K562 (cell line): ENCODE data around the gene PDE11A. TPM values are rescaled to one million over a fixed set of nuclear protein-coding genes. Genes with fewer than 3 reads are reported as not detected.

Experiments
- CSDE1 ChIP-seq, 2 experiments: fragments of 450-650 bp; IDR thresholded peaks; 2 replicates each; pipeline ENCODE4 v1.6.1; 2016; ENCODE audit warnings: mild to moderate bottlenecking in 1 of 2
- CXXC5 ChIP-seq: fragments of 250-450 bp; sonication (Bioruptor Pico); IDR thresholded peaks from 2 replicates; pipeline ENCODE4 v1.8.0; 2022; ENCODE audit warnings: inconsistent platforms, mild to moderate bottlenecking, moderate library complexity
- FOXK1 ChIP-seq: sonication (generic); formaldehyde crosslinking; IDR thresholded peaks from 2 replicates; pipeline ENCODE4 v1.8.0; 2022; ENCODE audit warnings: missing genetic modification reagents, mild to moderate bottlenecking, borderline replicate concordance
- GATA2 ChIP-seq: sonication (generic); formaldehyde crosslinking; IDR thresholded peaks from 2 replicates; pipeline ENCODE4 v1.4.0; 2020; ENCODE audit warnings: mild to moderate bottlenecking, missing genetic modification reagents
- HNRNPL ChIP-seq: fragments of 200-400 bp; formaldehyde crosslinking; IDR thresholded peaks from 2 replicates; pipeline ENCODE4 v1.6.1; 2017; ENCODE audit warnings: low read depth, mild to moderate bottlenecking, low read length
- KDM4B ChIP-seq, 2 experiments: fragments of 450-650 bp in 1 of 2; sonication (generic) in 1 of 2; IDR thresholded peaks; 2 replicates each; pipeline ENCODE4 v1.6.1; 2016 to 2017; ENCODE audit warnings: borderline replicate concordance in 2 of 2, antibody characterized with exemption in 1 of 2, low read depth in 1 of 2, mild to moderate bottlenecking in 1 of 2
- MXD1 ChIP-seq: fragments of 250-450 bp; sonication (Bioruptor Pico); IDR thresholded peaks from 2 replicates; pipeline ENCODE4 v1.8.0; 2021; ENCODE audit warnings: borderline replicate concordance, mild to moderate bottlenecking, moderate library complexity; ENCODE audit not compliant: poor library complexity, severe bottlenecking
- POLR2B ChIP-seq: fragments of 450-650 bp; IDR thresholded peaks from 2 replicates; pipeline ENCODE4 v1.6.1; 2018; ENCODE audit warnings: low read depth; ENCODE audit not compliant: partially characterized antibody
- PURB ChIP-seq: sonication (generic); formaldehyde crosslinking; IDR thresholded peaks from 2 replicates; pipeline ENCODE4 v1.9.0; 2021; ENCODE audit warnings: low read depth, mild to moderate bottlenecking, missing genetic modification reagents
- RBFOX2 ChIP-seq: fragments of 200-400 bp; formaldehyde crosslinking; IDR thresholded peaks from 2 replicates; pipeline ENCODE4 v1.6.1; 2017; ENCODE audit warnings: low read depth, mild to moderate bottlenecking, low read length, moderate library complexity
- RHOXF2B ChIP-seq: fragments of 250-450 bp; sonication (Bioruptor Pico); conservative IDR thresholded peaks from 2 replicates; pipeline ENCODE4 v1.5.1; 2021
- SMARCA4 ChIP-seq: fragments of 450-650 bp; IDR thresholded peaks from 2 replicates; pipeline ENCODE4 v1.6.1; 2016
- STAT5B ChIP-seq: fragments of 250-450 bp; sonication (Bioruptor Pico); IDR thresholded peaks from 2 replicates; pipeline ENCODE4 v1.8.0; 2021; ENCODE audit warnings: mild to moderate bottlenecking, inconsistent platforms
- WHSC1 ChIP-seq: IDR thresholded peaks from one replicate; pipeline ENCODE4 v1.6.1; 2012; ENCODE audit warnings: low read length, control low read depth, inconsistent platforms
- ZFP36 ChIP-seq: fragments of 150-350 bp; IDR thresholded peaks from 2 replicates; pipeline ENCODE4 v1.6.1; 2018; ENCODE audit warnings: low read length, low read depth; ENCODE audit not compliant: partially characterized antibody
- ZNF140 ChIP-seq: fragments of 250-450 bp; sonication (Bioruptor Pico); IDR thresholded peaks from 2 replicates; pipeline ENCODE4 v1.8.0; 2021; ENCODE audit warnings: moderate library complexity, mild to moderate bottlenecking, inconsistent platforms
- ZNF274 ChIP-seq: IDR thresholded peaks from 2 replicates; pipeline ENCODE4 v1.6.1; 2011; ENCODE audit warnings: low read depth, mild to moderate bottlenecking, low read length, moderate library complexity, borderline replicate concordance
- ZNF282 ChIP-seq: sonication (generic); formaldehyde crosslinking; IDR thresholded peaks from 2 replicates; pipeline ENCODE4 v1.8.1; 2023; ENCODE audit warnings: missing genetic modification reagents
- ZNF589 ChIP-seq: fragments of 200-800 bp; sonication (Bioruptor generic); IDR thresholded peaks from 2 replicates; pipeline ENCODE4 v1.6.1; 2016; ENCODE audit warnings: low read depth, missing genetic modification characterization, missing compliant biosample characterization
- ZNF717 ChIP-seq: fragments of 250-450 bp; sonication (Bioruptor Pico); IDR thresholded peaks from 2 replicates; pipeline ENCODE4 v1.5.0; 2021
- ZNF75A ChIP-seq: fragments of 450-650 bp; formaldehyde crosslinking; IDR thresholded peaks from 2 replicates; pipeline ENCODE4 v1.4.0; 2020; ENCODE audit warnings: mild to moderate bottlenecking
- polyA plus RNA-seq, 8 experiments: library from polyadenylated mRNA; depleted of rRNA in 4 of 8; stranded (reverse) in 5 of 8; unstranded in 3 of 8; fragments of >200 nt; fragmentation: Nextera tagmentation in 2 of 8; fragmentation: Illumina TruSeq in 1 of 8; extraction: Ambion mirVana in 2 of 8; extraction: Trizol in 1 of 8; gene quantifications; 2 replicates each; pipeline versions ENCODE4 v1.2.1 to v1.2.3, GENCODE V29; 2011 to 2014; ENCODE audit warnings: inconsistent platforms in 1 of 8, missing spikeins in 1 of 8
- total RNA-seq, 7 experiments: library from RNA; depleted of rRNA in 6 of 7; stranded (reverse); fragments of >200 nt in 6 of 7; fragmentation: Illumina TruSeq in 2 of 7; extraction: Trizol in 2 of 7; gene quantifications; 2 replicates each; pipeline versions ENCODE4 v1.2.1 to v1.2.3, GENCODE V29; 2011 to 2021; ENCODE audit warnings: low replicate concordance in 1 of 7
- TF ChIP-seq, protein P1 (sequence below): fragments of 450-650 bp; IDR thresholded peaks from 2 replicates; pipeline ENCODE4 v1.6.1; 2017; ENCODE audit warnings: antibody characterized with exemption, mild to moderate bottlenecking
- TF ChIP-seq, protein P2 (sequence below): IDR thresholded peaks from 2 replicates; pipeline ENCODE4 v1.6.1; 2012; ENCODE audit warnings: low read depth, low read length, improper control_type of control experiment, borderline replicate concordance

PDE11A gene
- total and polyA plus RNA-seq, 9 of the 15 experiments (the other 6 are each of a cell fraction or from before 2014, with no cell fraction given), result 3.2 to 22.1 (median 5.7) TPM

DNA sequence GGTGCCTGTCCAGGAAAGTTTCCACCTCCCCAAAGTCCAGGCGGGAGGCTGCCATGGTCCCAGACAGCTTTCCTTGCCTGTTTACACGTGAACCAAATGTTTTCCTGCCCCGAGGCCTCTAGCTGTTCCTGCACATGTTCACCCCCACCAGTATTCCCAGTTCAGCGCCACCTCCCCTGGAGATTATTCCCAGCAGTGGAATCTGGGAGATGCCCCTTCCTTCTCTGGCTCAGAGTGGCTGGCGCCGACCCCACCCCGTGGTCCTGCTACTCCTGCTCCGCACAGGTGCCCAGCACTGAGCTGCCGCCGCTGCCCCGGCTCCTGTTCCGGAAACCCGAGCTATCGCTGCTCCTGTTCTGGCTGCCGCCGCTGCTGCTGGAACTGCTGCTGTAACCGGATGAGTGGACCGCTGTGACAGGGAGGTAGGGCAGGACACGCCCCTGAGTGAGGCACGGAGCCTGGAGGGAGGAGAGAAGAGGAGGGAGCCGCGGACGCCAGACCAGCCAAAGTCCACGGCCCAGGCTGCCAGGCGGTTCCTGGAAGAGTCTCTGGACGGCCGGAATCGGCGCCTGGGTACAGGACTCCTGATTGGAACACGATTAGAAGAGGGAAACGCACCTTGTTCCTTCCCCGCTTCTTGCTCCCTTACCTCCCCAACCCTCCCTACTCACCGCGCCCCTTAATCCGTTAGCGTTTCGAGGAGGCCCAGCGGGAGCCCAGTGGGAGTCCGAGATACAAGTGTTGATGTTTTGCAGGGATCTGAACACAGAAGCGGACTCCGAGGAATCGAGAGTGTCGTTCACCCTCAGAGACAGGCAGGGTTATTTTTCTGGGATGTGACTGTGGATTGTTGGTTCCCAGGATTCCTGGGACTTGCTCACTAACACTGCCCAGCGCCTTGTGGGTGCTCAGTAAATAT, at the start of gene PDE11A (continued):
- TF ChIP-seq MXD1 (CRISPR knock-in tag), result no peak
- TF ChIP-seq ZNF717 (CRISPR knock-in tag), result no peak
- peak; percentile 72 for TF ChIP-seq POLR2B
- no peak for TF ChIP-seq HNRNPL
- no peak for TF ChIP-seq KDM4B (IDR thresholded peaks at IDR 0.05; ENCODE audit: borderline replicate concordance in 2 of 2, low read depth in 1 of 2)
- TF ChIP-seq RBFOX2, result peak; percentile 96
- TF ChIP-seq ZNF589, result peak; percentile 59; the same call in 1 of the 2 replicates
- peak; percentile 53; the same call in 1 of the 2 replicates for TF ChIP-seq GATA2 (CRISPR knock-in tag)
- TF ChIP-seq WHSC1, result no peak
- TF ChIP-seq ZFP36, result peak; percentile 63
- no peak for TF ChIP-seq ZNF75A (CRISPR knock-in tag)
- no peak for TF ChIP-seq PURB
- TF ChIP-seq CXXC5 (CRISPR knock-in tag), result peak; percentile 77
- peak; percentile 54; the same call in 1 of the 2 replicates for TF ChIP-seq SMARCA4
- TF ChIP-seq STAT5B, result no peak
- TF ChIP-seq, protein P1, sequence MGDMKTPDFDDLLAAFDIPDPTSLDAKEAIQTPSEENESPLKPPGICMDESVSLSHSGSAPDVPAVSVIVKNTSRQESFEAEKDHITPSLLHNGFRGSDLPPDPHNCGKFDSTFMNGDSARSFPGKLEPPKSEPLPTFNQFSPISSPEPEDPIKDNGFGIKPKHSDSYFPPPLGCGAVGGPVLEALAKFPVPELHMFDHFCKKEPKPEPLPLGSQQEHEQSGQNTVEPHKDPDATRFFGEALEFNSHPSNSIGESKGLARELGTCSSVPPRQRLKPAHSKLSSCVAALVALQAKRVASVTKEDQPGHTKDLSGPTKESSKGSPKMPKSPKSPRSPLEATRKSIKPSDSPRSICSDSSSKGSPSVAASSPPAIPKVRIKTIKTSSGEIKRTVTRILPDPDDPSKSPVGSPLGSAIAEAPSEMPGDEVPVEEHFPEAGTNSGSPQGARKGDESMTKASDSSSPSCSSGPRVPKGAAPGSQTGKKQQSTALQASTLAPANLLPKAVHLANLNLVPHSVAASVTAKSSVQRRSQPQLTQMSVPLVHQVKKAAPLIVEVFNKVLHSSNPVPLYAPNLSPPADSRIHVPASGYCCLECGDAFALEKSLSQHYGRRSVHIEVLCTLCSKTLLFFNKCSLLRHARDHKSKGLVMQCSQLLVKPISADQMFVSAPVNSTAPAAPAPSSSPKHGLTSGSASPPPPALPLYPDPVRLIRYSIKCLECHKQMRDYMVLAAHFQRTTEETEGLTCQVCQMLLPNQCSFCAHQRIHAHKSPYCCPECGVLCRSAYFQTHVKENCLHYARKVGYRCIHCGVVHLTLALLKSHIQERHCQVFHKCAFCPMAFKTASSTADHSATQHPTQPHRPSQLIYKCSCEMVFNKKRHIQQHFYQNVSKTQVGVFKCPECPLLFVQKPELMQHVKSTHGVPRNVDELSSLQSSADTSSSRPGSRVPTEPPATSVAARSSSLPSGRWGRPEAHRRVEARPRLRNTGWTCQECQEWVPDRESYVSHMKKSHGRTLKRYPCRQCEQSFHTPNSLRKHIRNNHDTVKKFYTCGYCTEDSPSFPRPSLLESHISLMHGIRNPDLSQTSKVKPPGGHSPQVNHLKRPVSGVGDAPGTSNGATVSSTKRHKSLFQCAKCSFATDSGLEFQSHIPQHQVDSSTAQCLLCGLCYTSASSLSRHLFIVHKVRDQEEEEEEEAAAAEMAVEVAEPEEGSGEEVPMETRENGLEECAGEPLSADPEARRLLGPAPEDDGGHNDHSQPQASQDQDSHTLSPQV, result peak; percentile 47; the same call in 1 of the 2 replicates
- TF ChIP-seq RHOXF2B (CRISPR knock-in tag), result no peak
- 0 out of 2 replicates have a peak, but pooled peaks have one; percentile 68 for TF ChIP-seq FOXK1 (CRISPR knock-in tag)
- no peak for TF ChIP-seq ZNF140 (CRISPR knock-in tag)
- TF ChIP-seq ZNF274, result no peak
- no peak for TF ChIP-seq CSDE1 (IDR thresholded peaks at IDR 0.05)
- TF ChIP-seq, protein P2, sequence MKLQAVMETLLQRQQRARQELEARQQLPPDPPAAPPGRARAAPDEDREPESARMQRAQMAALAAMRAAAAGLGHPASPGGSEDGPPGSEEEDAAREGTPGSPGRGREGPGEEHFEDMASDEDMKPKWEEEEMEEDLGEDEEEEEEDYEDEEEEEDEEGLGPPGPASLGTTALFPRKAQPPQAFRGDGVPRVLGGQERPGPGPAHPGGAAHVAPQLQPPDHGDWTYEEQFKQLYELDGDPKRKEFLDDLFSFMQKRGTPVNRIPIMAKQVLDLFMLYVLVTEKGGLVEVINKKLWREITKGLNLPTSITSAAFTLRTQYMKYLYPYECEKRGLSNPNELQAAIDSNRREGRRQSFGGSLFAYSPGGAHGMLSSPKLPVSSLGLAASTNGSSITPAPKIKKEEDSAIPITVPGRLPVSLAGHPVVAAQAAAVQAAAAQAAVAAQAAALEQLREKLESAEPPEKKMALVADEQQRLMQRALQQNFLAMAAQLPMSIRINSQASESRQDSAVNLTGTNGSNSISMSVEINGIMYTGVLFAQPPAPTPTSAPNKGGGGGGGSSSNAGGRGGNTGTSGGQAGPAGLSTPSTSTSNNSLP, result no peak
- TF ChIP-seq ZNF282, result no peak
